HG02981 (cell line): ENCODE results near the gene PDCD1.
"Not testable (repeated sequence)": the region's sequence is repeated elsewhere in the genome, so short reads cannot be mapped to it uniquely, and the experiment has no call there.

Source experiments
- ATAC-seq: cut with Tn5 transposase; IDR thresholded peaks from one replicate; pipeline ENCODE4 v1.9.1; 2021; ENCODE audit warnings: mild to moderate bottlenecking, moderate library complexity; ENCODE audit not compliant: unreplicated experiment

Gene PDCD1

GRCh38 chr2:241879326-241879725, 20.6 kb upstream of the PDCD1 start:
- ATAC-seq: no peak

- ATAC-seq: no peak
These were observed 19.6 kb upstream of the PDCD1 start for GRCh38 chr2:241877989-241878970.

- no peak for ATAC-seq
These were observed 18.5 kb upstream of the PDCD1 start for GRCh38 chr2:241877197-241877685.

GRCh38 chr2:241876528-241877196, 18.0 kb upstream of the PDCD1 start:
- ATAC-seq: no peak

- ATAC-seq: not testable (repeated sequence)
These were observed 17.2 kb upstream of the PDCD1 start for GRCh38 chr2:241875754-241876527.

GRCh38 chr2:241874277-241874925, 15.7 kb upstream of the PDCD1 start:
- ATAC-seq: no peak

GRCh38 chr2:241873803-241874110, 15.1 kb upstream of the PDCD1 start:
- no peak for ATAC-seq

GRCh38 chr2:241873081-241873802, 14.5 kb upstream of the PDCD1 start:
- no peak for ATAC-seq

GRCh38 chr2:241872313-241872642, 13.6 kb upstream of the PDCD1 start:
- ATAC-seq: no peak

GRCh38 chr2:241871538-241872312, 13.0 kb upstream of the PDCD1 start:
- ATAC-seq: no peak

- no peak for ATAC-seq
These were observed 12.2 kb upstream of the PDCD1 start for GRCh38 chr2:241870611-241871537.

GRCh38 chr2:241870081-241870541, 11.4 kb upstream of the PDCD1 start:
- ATAC-seq: no peak

- no peak for ATAC-seq
These were observed 10.6 kb upstream of the PDCD1 start, which contains the start of gene RTP5 for GRCh38 chr2:241869087-241869961. RTP5 (plus strand) TSS chr2:241869729; CDS start chr2:241869757, 28 bp downstream.

GRCh38 chr2:241868661-241869081, 10.0 kb upstream of the PDCD1 start:
- ATAC-seq: no peak

- ATAC-seq: no peak
These were observed 9.2 kb upstream of the PDCD1 start for GRCh38 chr2:241867776-241868420.

GRCh38 chr2:241866790-241867645, 8.3 kb upstream of the PDCD1 start:
- ATAC-seq: no peak
